Parathyroid adenoma (tissue), 2 donors: ENCODE measurements around the gene NR4A1.

ENCODE experiments used
- H2AFZ ChIP-seq: fragments of 300-600 bp; sonication (generic); one replicate; pipeline ENCODE4 v1.7.0; 2017; ENCODE audit warnings: antibody characterized with exemption, mild to moderate bottlenecking
- H3K27ac ChIP-seq: fragments of 300-600 bp; sonication (generic); one replicate; pipeline ENCODE4 v1.7.0; 2017
- H3K27me3 ChIP-seq: fragments of 300-600 bp; sonication (generic); one replicate; pipeline ENCODE4 v1.7.0; 2017; ENCODE audit warnings: low read length; ENCODE audit not compliant: control insufficient read depth, insufficient read depth
- H3K36me3 ChIP-seq: fragments of 300-600 bp; sonication (generic); one replicate; pipeline ENCODE4 v1.7.0; 2017; ENCODE audit warnings: low read length; ENCODE audit not compliant: control insufficient read depth, insufficient read depth
- H3K4me1 ChIP-seq: fragments of 300-600 bp; sonication (generic); one replicate; pipeline ENCODE4 v1.7.0; 2017; ENCODE audit warnings: control low read depth
- H3K4me2 ChIP-seq: fragments of 300-600 bp; sonication (generic); one replicate; pipeline ENCODE4 v1.7.0; 2017; ENCODE audit warnings: low read length
- H3K4me3 ChIP-seq: fragments of 300-600 bp; sonication (generic); one replicate; pipeline ENCODE4 v1.7.0; 2017; ENCODE audit warnings: low read depth, low read length
- H3K79me2 ChIP-seq: fragments of 300-600 bp; sonication (generic); one replicate; pipeline ENCODE4 v1.7.0; 2017; ENCODE audit warnings: control low read depth
- H3K9ac ChIP-seq: fragments of 300-600 bp; sonication (generic); one replicate; pipeline ENCODE4 v1.7.0; 2017; ENCODE audit warnings: mild to moderate bottlenecking
- H3K9me3 ChIP-seq: fragments of 300-600 bp; sonication (generic); one replicate; pipeline ENCODE4 v1.7.0; 2017; ENCODE audit warnings: low read length; ENCODE audit not compliant: control insufficient read depth
- CTCF ChIP-seq: fragments of 300-600 bp; sonication (generic); IDR thresholded peaks from one replicate; pipeline ENCODE4 v1.7.0; 2017; ENCODE audit warnings: antibody characterized with exemption, mild to moderate bottlenecking
- donor health status: primary hyperparathyroidism.

The NR4A1 gene

DNA sequence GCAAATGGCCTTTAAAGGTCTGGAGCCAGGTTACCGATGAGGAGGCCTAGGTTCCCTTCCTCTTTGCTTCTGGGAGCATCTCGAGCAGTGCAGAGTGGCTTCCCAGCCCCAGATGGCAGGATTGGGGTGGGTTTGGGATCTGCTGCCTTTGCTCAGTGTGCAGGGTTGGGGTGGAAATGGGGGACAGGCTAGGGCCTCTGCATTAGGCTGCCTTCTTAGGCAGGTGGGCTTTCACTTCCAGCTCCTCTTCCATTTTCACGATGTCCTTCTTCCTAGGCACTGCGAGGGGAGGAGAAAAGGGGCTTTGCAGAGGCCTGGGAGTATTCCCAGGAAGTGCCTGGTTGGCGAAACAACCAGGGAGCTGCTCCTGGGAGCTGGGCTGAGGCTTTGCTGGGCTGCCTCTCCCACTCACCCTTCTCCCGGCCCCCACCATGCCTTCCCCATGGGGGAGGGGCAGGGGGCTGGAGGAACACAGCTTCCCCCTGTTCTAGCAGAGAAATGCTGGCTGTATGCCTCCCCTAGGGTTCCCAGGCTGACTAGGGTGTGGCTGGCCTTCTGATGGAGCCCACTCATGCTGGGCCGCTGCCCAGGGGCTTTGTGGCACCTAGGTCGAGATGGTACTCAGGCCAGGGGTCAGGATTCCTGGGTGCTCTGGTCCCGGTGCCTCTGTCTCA is 2.4 kb downstream of the NR4A1 start:
- Histone ChIP-seq H3K9ac (no peak overlapping the region), H2AFZ (no peak overlapping the region), H3K4me1 (peaks cover 11% of the 10 kb centered on the region), H3K4me2 (no peak overlapping the region), H3K36me3 (no peaks in the 10 kb centered on the region), H3K9me3 (no peaks in the 10 kb centered on the region), H3K27me3 (no peaks in the 10 kb centered on the region), H3K27ac (no peak overlapping the region), H3K79me2 (no peaks in the 10 kb centered on the region), H3K4me3 (peak overlapping the region; percentile 7)
- no peak for TF ChIP-seq CTCF

DNA sequence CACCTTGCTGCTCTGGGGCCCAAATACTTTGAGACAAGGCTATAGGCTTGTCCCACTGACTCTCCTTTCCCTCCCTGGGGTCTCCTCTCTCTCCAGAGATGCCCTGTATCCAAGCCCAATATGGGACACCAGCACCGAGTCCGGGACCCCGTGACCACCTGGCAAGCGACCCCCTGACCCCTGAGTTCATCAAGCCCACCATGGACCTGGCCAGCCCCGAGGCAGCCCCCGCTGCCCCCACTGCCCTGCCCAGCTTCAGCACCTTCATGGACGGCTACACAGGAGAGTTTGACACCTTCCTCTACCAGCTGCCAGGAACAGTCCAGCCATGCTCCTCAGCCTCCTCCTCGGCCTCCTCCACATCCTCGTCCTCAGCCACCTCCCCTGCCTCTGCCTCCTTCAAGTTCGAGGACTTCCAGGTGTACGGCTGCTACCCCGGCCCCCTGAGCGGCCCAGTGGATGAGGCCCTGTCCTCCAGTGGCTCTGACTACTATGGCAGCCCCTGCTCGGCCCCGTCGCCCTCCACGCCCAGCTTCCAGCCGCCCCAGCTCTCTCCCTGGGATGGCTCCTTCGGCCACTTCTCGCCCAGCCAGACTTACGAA is 3.1 kb downstream of the NR4A1 start:
- Histone ChIP-seq H3K9me3 (no peaks in the 10 kb centered on the region), H3K27ac (no peak overlapping the region), H3K27me3 (no peaks in the 10 kb centered on the region), H3K4me1 (peaks cover 11% of the 10 kb centered on the region), H3K79me2 (no peaks in the 10 kb centered on the region), H3K9ac (no peak overlapping the region), H3K4me3 (no peak overlapping the region), H3K4me2 (no peak overlapping the region), H3K36me3 (no peaks in the 10 kb centered on the region), H2AFZ (no peak overlapping the region)
- no peak for TF ChIP-seq CTCF

GRCh38 chr12:52054833-52055730 is 3.8 kb downstream of the NR4A1 start:
- H3K79me2 ChIP-seq = no peaks in the 10 kb centered on the region
- no peaks in the 10 kb centered on the region for H3K36me3 ChIP-seq
- H3K4me2 ChIP-seq = no peak overlapping the region
- no peaks in the 10 kb centered on the region for H3K9me3 ChIP-seq
- no peak overlapping the region for H2AFZ ChIP-seq
- no peak overlapping the region for H3K4me3 ChIP-seq
- H3K4me1 ChIP-seq = peaks cover 10% of the 10 kb centered on the region
- no peak for TF ChIP-seq CTCF
- H3K9ac ChIP-seq = no peak overlapping the region
- H3K27me3 ChIP-seq = no peaks in the 10 kb centered on the region
- H3K27ac ChIP-seq = no peak overlapping the region

- no peaks in the 10 kb centered on the region for H3K36me3 ChIP-seq
- no peak overlapping the region for H3K27ac ChIP-seq
- no peak overlapping the region for H2AFZ ChIP-seq
- H3K27me3 ChIP-seq = no peaks in the 10 kb centered on the region
- no peak for TF ChIP-seq CTCF
- no peak overlapping the region for H3K4me2 ChIP-seq
- H3K9ac ChIP-seq = no peak overlapping the region
- H3K4me1 ChIP-seq = peaks cover 5% of the 10 kb centered on the region
- no peaks in the 10 kb centered on the region for H3K79me2 ChIP-seq
- H3K9me3 ChIP-seq = no peaks in the 10 kb centered on the region
- H3K4me3 ChIP-seq = no peak overlapping the region
These were observed 4.8 kb downstream of the NR4A1 start for GRCh38 chr12:52055731-52056711.
